ENCODE data around the gene POLDIP2.

DNA sequence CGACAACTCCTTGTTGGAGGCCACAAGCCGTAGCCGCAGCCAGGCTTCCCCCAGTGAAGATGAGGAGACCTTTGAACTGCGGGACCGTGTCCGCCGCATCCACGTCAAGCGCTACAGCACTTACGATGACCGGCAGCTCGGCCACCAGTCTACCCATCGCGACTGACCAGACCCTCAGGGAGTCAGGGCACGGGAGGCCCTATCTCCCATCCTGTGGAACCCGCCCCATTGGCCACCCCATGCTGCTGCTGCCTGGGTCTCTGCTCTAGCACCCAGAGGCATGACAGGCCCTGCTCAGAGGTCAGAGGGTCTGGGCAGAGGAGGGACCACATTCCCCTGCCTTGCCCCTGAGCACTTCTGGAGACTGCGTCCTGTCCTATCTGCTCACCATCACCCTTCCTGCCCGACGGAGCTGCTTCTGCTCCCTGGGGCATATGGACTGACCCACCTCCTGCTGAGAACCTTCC lies 12.9 kb downstream of the POLDIP2 start:
- TF ChIP-seq CTCF (IDR thresholded peaks at IDR 0.05) (no peak), POLR2A (IDR thresholded peaks at IDR 0.05) (no peak)
